Tibial nerve (tissue), 4 donors: ENCODE results near the gene EVA1C.

Source experiments
- CTCF ChIP-seq, 5 experiments: fragments of 200-600 bp in 3 of 5; fragments of 450-650 bp in 2 of 5; sonication (generic) in 3 of 5; IDR thresholded peaks; one replicate each; pipeline ENCODE4 v1.5.1; 2016 to 2019; ENCODE audit warnings: antibody characterized with exemption in 5 of 5, mild to moderate bottlenecking in 3 of 5, moderate library complexity in 2 of 5
- EP300 ChIP-seq, 2 donors: sonication (generic); formaldehyde crosslinking; IDR thresholded peaks; one replicate each; pipeline ENCODE4 v1.6.1; 2017; ENCODE audit warnings: antibody characterized with exemption in 2 of 2, mild to moderate bottlenecking in 1 of 2
- POLR2A ChIP-seq, 2 donors: fragments of 450-650 bp; IDR thresholded peaks; one replicate each; pipeline ENCODE4 v1.6.1; 2017; ENCODE audit warnings: antibody characterized with exemption in 2 of 2, mild to moderate bottlenecking in 2 of 2, moderate library complexity in 2 of 2

GRCh38 chr21:32483293-32483595 is 70.7 kb downstream of the EVA1C start:
- no peak for TF ChIP-seq CTCF (IDR thresholded peaks at IDR 0.05)
- no peak for TF ChIP-seq EP300 (IDR thresholded peaks at IDR 0.05)
- TF ChIP-seq POLR2A (IDR thresholded peaks at IDR 0.05) = no peak
